Activated CD4-positive, alpha-beta T cell treated with anti-CD3 and anti-CD28 coated beads, Interleukin-2, amount 10 ng/mL, durations not matched to agents 7 days and 5 days (primary cell): ENCODE data around the gene ELN. TPM values are rescaled to one million over a fixed set of nuclear protein-coding genes. Genes with fewer than 3 reads are reported as not detected.
"Not testable (repeated sequence)": the region's sequence is repeated elsewhere in the genome, so short reads cannot be mapped to it uniquely, and the experiment has no call there.

Experiments
- CTCF ChIA-PET: fragments of 350-600 bp; sonication (Branson Sonifier 250); formaldehyde crosslinking; loops from one replicate; lab custom pipeline; 2021; ENCODE audit warnings: antibody characterized with exemption; lab: Charles Lee
- POLR2A ChIA-PET: fragments of 350-600 bp; sonication (Branson Sonifier 250); formaldehyde crosslinking; loops from one replicate; lab custom pipeline; 2021; ENCODE audit warnings: antibody characterized with exemption; lab: Charles Lee
- DNase-seq: peaks from one replicate; pipeline ENCODE4 v3.0.0-alpha.2; 2020
- H3K27ac Mint-ChIP-seq: one replicate; pipeline ENCODE4 v1.8.0; 2021; ENCODE audit warnings: mild to moderate bottlenecking, moderate library complexity, mixed read lengths
- H3K27me3 Mint-ChIP-seq: one replicate; pipeline ENCODE4 v1.8.0; 2021; ENCODE audit warnings: mixed read lengths
- H3K36me3 Mint-ChIP-seq: one replicate; pipeline ENCODE4 v1.8.0; 2021; ENCODE audit warnings: low read depth, mixed read lengths
- H3K4me1 Mint-ChIP-seq: one replicate; pipeline ENCODE4 v1.8.0; 2021; ENCODE audit warnings: mixed read lengths
- H3K4me3 Mint-ChIP-seq: one replicate; pipeline ENCODE4 v1.8.0; 2021; ENCODE audit warnings: mild to moderate bottlenecking, moderate library complexity, mixed read lengths
- H3K9me3 Mint-ChIP-seq: one replicate; pipeline ENCODE4 v1.8.0; 2021; ENCODE audit warnings: mixed read lengths
- total RNA-seq, 2 experiments: library from RNA; stranded (reverse); gene quantifications; one replicate each; pipeline ENCODE4 v1.2.3, GENCODE V29; 2021

ELN gene
- total RNA-seq, 2 experiments from 2014 or later: not detected

GRCh38 chr7:74006451-74007241 lies 21.3 kb upstream of the ELN start:
- H3K4me1 Mint-ChIP-seq: peaks cover 12% of the 10 kb centered on the region
- ChIA-PET CTCF (interaction anchor here (0.7 to 1.1 kb wide), 3 partner anchors 20 to 572 kb away, joined by 3 read pairs; no protein-coding TSS in a partner anchor), POLR2A (no interaction called here)
- DNase-seq: no peak
- no peaks in the 10 kb centered on the region for H3K9me3 Mint-ChIP-seq
- no peaks in the 10 kb centered on the region for H3K36me3 Mint-ChIP-seq
- H3K4me3 Mint-ChIP-seq: no peak overlapping the region
- peak overlapping the region; percentile 3 for H3K27ac Mint-ChIP-seq
- H3K27me3 Mint-ChIP-seq: no peaks in the 10 kb centered on the region

- ChIA-PET POLR2A (no interaction called here), CTCF (interaction anchor here (0.9 to 1.1 kb wide), 2 partner anchors 20 to 143 kb away, joined by 3 read pairs; no protein-coding TSS in a partner anchor)
- H3K36me3 Mint-ChIP-seq: no peaks in the 10 kb centered on the region
- no peaks in the 10 kb centered on the region for H3K9me3 Mint-ChIP-seq
- H3K27me3 Mint-ChIP-seq: no peaks in the 10 kb centered on the region
- H3K4me1 Mint-ChIP-seq: peaks cover 7% of the 10 kb centered on the region
- H3K27ac Mint-ChIP-seq: no peak overlapping the region
- no peak overlapping the region for H3K4me3 Mint-ChIP-seq
- DNase-seq: no peak
Measured at GRCh38 chr7:74007242-74007567, 20.8 kb upstream of the ELN start.

- H3K27ac Mint-ChIP-seq: no peak overlapping the region
- no peak overlapping the region for H3K4me3 Mint-ChIP-seq
- H3K27me3 Mint-ChIP-seq: no peaks in the 10 kb centered on the region
- H3K4me1 Mint-ChIP-seq: no peaks in the 10 kb centered on the region
- H3K9me3 Mint-ChIP-seq: no peaks in the 10 kb centered on the region
- CTCF ChIA-PET: interaction anchor here (0.7 kb wide), 1 partner anchor 12 kb away, joined by 4 read pairs; no protein-coding TSS in a partner anchor
- POLR2A ChIA-PET: no interaction called here
- no peaks in the 10 kb centered on the region for H3K36me3 Mint-ChIP-seq
- no peak for DNase-seq
Measured at GRCh38 chr7:74008687-74009086, 19.3 kb upstream of the ELN start.

GRCh38 chr7:74009719-74010118 lies 18.3 kb upstream of the ELN start:
- Mint-ChIP-seq H3K27me3 (no peaks in the 10 kb centered on the region), H3K27ac (no peak overlapping the region), H3K4me1 (no peaks in the 10 kb centered on the region), H3K4me3 (no peak overlapping the region), H3K36me3 (no peaks in the 10 kb centered on the region), H3K9me3 (no peaks in the 10 kb centered on the region)
- ChIA-PET POLR2A (no interaction called here), CTCF (no interaction called here)
- no peak for DNase-seq

GRCh38 chr7:74010407-74010806 lies 17.6 kb upstream of the ELN start:
- Mint-ChIP-seq H3K4me1 (no peaks in the 10 kb centered on the region), H3K4me3 (no peak overlapping the region), H3K9me3 (no peaks in the 10 kb centered on the region), H3K27ac (no peak overlapping the region), H3K36me3 (no peaks in the 10 kb centered on the region), H3K27me3 (no peaks in the 10 kb centered on the region)
- DNase-seq: no peak
- ChIA-PET CTCF (interaction anchor here (2.0 kb wide), 1 partner anchor 16 kb away, joined by 6 read pairs; no protein-coding TSS in a partner anchor), POLR2A (no interaction called here)

- H3K27ac Mint-ChIP-seq, H3K4me3 Mint-ChIP-seq, POLR2A ChIA-PET, H3K9me3 Mint-ChIP-seq, H3K27me3 Mint-ChIP-seq, H3K4me1 Mint-ChIP-seq, DNase-seq, H3K36me3 Mint-ChIP-seq: not testable (repeated sequence)
- CTCF ChIA-PET: interaction anchor here (1.2 to 2.0 kb wide), 2 partner anchors 15 to 36 kb away, joined by 3 to 6 read pairs; no protein-coding TSS in a partner anchor
Measured at GRCh38 chr7:74011421-74011820, 16.6 kb upstream of the ELN start.

GRCh38 chr7:74012842-74013249 lies 15.1 kb upstream of the ELN start:
- H3K4me3 Mint-ChIP-seq: no peak overlapping the region
- ChIA-PET CTCF (no interaction called here), POLR2A (no interaction called here)
- H3K27me3 Mint-ChIP-seq: peaks cover 2% of the 10 kb centered on the region
- no peak overlapping the region for H3K27ac Mint-ChIP-seq
- no peaks in the 10 kb centered on the region for H3K36me3 Mint-ChIP-seq
- no peaks in the 10 kb centered on the region for H3K9me3 Mint-ChIP-seq
- H3K4me1 Mint-ChIP-seq: no peaks in the 10 kb centered on the region
- DNase-seq: no peak

- H3K4me1 Mint-ChIP-seq: no peaks in the 10 kb centered on the region
- ChIA-PET CTCF (interaction anchor here (1.2 kb wide), 1 partner anchor 13 kb away, joined by 5 read pairs; no protein-coding TSS in a partner anchor), POLR2A (no interaction called here)
- H3K27ac Mint-ChIP-seq: no peak overlapping the region
- no peaks in the 10 kb centered on the region for H3K9me3 Mint-ChIP-seq
- no peak for DNase-seq
- no peak overlapping the region for H3K4me3 Mint-ChIP-seq
- H3K27me3 Mint-ChIP-seq: peaks cover 2% of the 10 kb centered on the region
- no peaks in the 10 kb centered on the region for H3K36me3 Mint-ChIP-seq
Measured at GRCh38 chr7:74013539-74014272, 14.3 kb upstream of the ELN start.

GRCh38 chr7:74014931-74015330 lies 13.0 kb upstream of the ELN start:
- Mint-ChIP-seq H3K27ac (no peak overlapping the region), H3K9me3 (no peaks in the 10 kb centered on the region), H3K36me3 (no peaks in the 10 kb centered on the region), H3K4me3 (no peak overlapping the region), H3K27me3 (peaks cover 2% of the 10 kb centered on the region), H3K4me1 (no peaks in the 10 kb centered on the region)
- CTCF ChIA-PET: interaction anchor here (1.2 kb wide), 1 partner anchor 12 kb away, joined by 5 read pairs; no protein-coding TSS in a partner anchor
- POLR2A ChIA-PET: no interaction called here
- no peak for DNase-seq

GRCh38 chr7:74015670-74016069 lies 12.3 kb upstream of the ELN start:
- POLR2A ChIA-PET: no interaction called here
- Mint-ChIP-seq H3K27me3 (peaks cover 2% of the 10 kb centered on the region), H3K9me3 (no peaks in the 10 kb centered on the region), H3K36me3 (no peaks in the 10 kb centered on the region), H3K27ac (no peak overlapping the region), H3K4me3 (no peak overlapping the region), H3K4me1 (no peaks in the 10 kb centered on the region)
- DNase-seq: no peak
- CTCF ChIA-PET: interaction anchor here (3.8 kb wide), 1 partner anchor 11 kb away, joined by 18 read pairs; no protein-coding TSS in a partner anchor

GRCh38 chr7:74017125-74017524 lies 10.8 kb upstream of the ELN start:
- POLR2A ChIA-PET: no interaction called here

GRCh38 chr7:74018246-74018895 lies 9.6 kb upstream of the ELN start:
- no peaks in the 10 kb centered on the region for H3K4me1 Mint-ChIP-seq
- no peak overlapping the region for H3K4me3 Mint-ChIP-seq
- peaks cover 2% of the 10 kb centered on the region for H3K27me3 Mint-ChIP-seq
- no peaks in the 10 kb centered on the region for H3K36me3 Mint-ChIP-seq
- CTCF ChIA-PET: interaction anchor here (3.8 kb wide), 1 partner anchor 8 kb away, joined by 18 read pairs; no protein-coding TSS in a partner anchor
- POLR2A ChIA-PET: no interaction called here
- no peak overlapping the region for H3K27ac Mint-ChIP-seq
- no peak for DNase-seq
- no peaks in the 10 kb centered on the region for H3K9me3 Mint-ChIP-seq

More at GRCh38 chr7:74017125-74017524, 10.8 kb upstream of the ELN start:
- CTCF ChIA-PET: interaction anchor here (0.6 to 3.8 kb wide), 4 partner anchors 10 to 1759 kb away, joined by 3 to 18 read pairs (median 4); no protein-coding TSS in a partner anchor
- DNase-seq: no peak
- Mint-ChIP-seq H3K9me3 (no peaks in the 10 kb centered on the region), H3K27me3 (peaks cover 2% of the 10 kb centered on the region), H3K4me3 (no peak overlapping the region), H3K27ac (no peak overlapping the region), H3K4me1 (no peaks in the 10 kb centered on the region), H3K36me3 (no peaks in the 10 kb centered on the region)
